ENCODE data around the gene BCLAF1. TPM values are rescaled to one million over a fixed set of nuclear protein-coding genes. Genes with fewer than 3 reads are reported as not detected.

Gene BCLAF1
- total and polyA plus RNA-seq, 2 donors (not counting 3 experiments of a cell fraction or from before 2014, with no cell fraction given), result 23.4 to 151 TPM

- H3K36me3 ChIP-seq (ENCODE audit: control insufficient read depth in 2 of 2, extremely low read depth in 1 of 2, insufficient read depth in 2 of 2, low read length in 2 of 2), result no peaks in the 10 kb centered on the region
- no peak overlapping the region for H2AFZ ChIP-seq (ENCODE audit: low read depth, low read length)
- no peaks in the 10 kb centered on the region for H3K79me2 ChIP-seq (ENCODE audit: control insufficient read depth, insufficient read depth, low read length)
- ChIA-PET CTCF (no interaction called here), POLR2A (no interaction called here)
- no peaks in the 10 kb centered on the region for H3K9me1 ChIP-seq (replicated peaks; ENCODE audit: control insufficient read depth, extremely low read depth, insufficient read depth, low read length)
- no peaks in the 10 kb centered on the region for H3K4me1 ChIP-seq (ENCODE audit: control insufficient read depth, extremely low read depth, insufficient read depth, low read length)
- H3K27ac ChIP-seq (ENCODE audit: insufficient read depth, low read depth, low read length), result no peak overlapping the region
- FAIRE-seq (no peak), DNase-seq (ENCODE audit: low read depth, low spot score) (no peak)
- H3K4me3 ChIP-seq (replicated peaks in 1 of 3; ENCODE audit: insufficient read depth in 1 of 3, low read depth in 1 of 3, low read length in 3 of 3), result no peak overlapping the region
- intact Hi-C loops (cut with micrococcal nuclease), result no loop called here
- no peak overlapping the region for H3K4me2 ChIP-seq (ENCODE audit: insufficient read depth, low read length)
- no peaks in the 10 kb centered on the region for H3K27me3 ChIP-seq (ENCODE audit: control insufficient read depth in 2 of 2, insufficient read depth in 2 of 2, low read length in 2 of 2)
- TF ChIP-seq FOS (IDR thresholded peaks at IDR 0.05; ENCODE audit: borderline replicate concordance, insufficient read depth, low read length) (no peak), POLR2A (IDR thresholded peaks at IDR 0.05; ENCODE audit: low read depth, low read length) (no peak), EZH2 (IDR thresholded peaks at IDR 0.05; ENCODE audit: borderline replicate concordance, low read depth, low read length, severe bottlenecking) (no peak), JUN (IDR thresholded peaks at IDR 0.05; ENCODE audit: borderline replicate concordance, insufficient read depth, insufficient read length, low read depth) (no peak), GATA2 (IDR thresholded peaks at IDR 0.05; ENCODE audit: insufficient read depth, insufficient read length, low read depth, low read length) (no peak), POLR2AphosphoS5 (IDR thresholded peaks at IDR 0.05; ENCODE audit: insufficient read depth, low read depth, low read length) (no peak), MYC (IDR thresholded peaks at IDR 0.05; ENCODE audit: low read depth, low read length) (no peak)
- TF ChIP-seq, protein P1, sequence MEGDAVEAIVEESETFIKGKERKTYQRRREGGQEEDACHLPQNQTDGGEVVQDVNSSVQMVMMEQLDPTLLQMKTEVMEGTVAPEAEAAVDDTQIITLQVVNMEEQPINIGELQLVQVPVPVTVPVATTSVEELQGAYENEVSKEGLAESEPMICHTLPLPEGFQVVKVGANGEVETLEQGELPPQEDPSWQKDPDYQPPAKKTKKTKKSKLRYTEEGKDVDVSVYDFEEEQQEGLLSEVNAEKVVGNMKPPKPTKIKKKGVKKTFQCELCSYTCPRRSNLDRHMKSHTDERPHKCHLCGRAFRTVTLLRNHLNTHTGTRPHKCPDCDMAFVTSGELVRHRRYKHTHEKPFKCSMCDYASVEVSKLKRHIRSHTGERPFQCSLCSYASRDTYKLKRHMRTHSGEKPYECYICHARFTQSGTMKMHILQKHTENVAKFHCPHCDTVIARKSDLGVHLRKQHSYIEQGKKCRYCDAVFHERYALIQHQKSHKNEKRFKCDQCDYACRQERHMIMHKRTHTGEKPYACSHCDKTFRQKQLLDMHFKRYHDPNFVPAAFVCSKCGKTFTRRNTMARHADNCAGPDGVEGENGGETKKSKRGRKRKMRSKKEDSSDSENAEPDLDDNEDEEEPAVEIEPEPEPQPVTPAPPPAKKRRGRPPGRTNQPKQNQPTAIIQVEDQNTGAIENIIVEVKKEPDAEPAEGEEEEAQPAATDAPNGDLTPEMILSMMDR (IDR thresholded peaks at IDR 0.05; ENCODE audit: extremely low read depth in 1 of 2, insufficient read depth in 1 of 2, low read depth in 1 of 2, low read length in 2 of 2), result no peak
- TF ChIP-seq, protein P2, sequence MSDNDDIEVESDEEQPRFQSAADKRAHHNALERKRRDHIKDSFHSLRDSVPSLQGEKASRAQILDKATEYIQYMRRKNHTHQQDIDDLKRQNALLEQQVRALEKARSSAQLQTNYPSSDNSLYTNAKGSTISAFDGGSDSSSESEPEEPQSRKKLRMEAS (IDR thresholded peaks at IDR 0.05; ENCODE audit: insufficient read depth, insufficient read length), result no peak
- dilution Hi-C loops (cut with MboI; ENCODE audit: extremely low pct_ligation_motif_present, low sequenced_read_pairs), result no loop called here
- H4K20me1 ChIP-seq (replicated peaks; ENCODE audit: control insufficient read depth, extremely low read depth, insufficient read depth, low read length), result no peaks in the 10 kb centered on the region
- H3K9me3 ChIP-seq (replicated peaks; ENCODE audit: control insufficient read depth, insufficient read depth, low read length), result no peaks in the 10 kb centered on the region
- no peak overlapping the region for H3K9ac ChIP-seq (replicated peaks; ENCODE audit: extremely low read depth, insufficient read depth, low read length)
- BruUV-seq (replicated peaks), result no TSS peak
These were observed 80.9 kb downstream of the BCLAF1 start for GRCh38 chr6:136208783-136209182.

Small RNA genes within 50 kb of the gene (small RNA-seq; reads per million reads assigned to genes)
- not detected for gene AL023284.1 (ENCODE audit: insufficient read depth, insufficient read length, low read depth, low replicate concordance)

Other genes with a start within 250 kb of the BCLAF1 start
- gene MTFR2, start 39.5 kb downstream of the BCLAF1 start, total RNA-seq, result 7.4 and 7.7 TPM in 2 replicates
- gene MTFR2, start 39.5 kb downstream of the BCLAF1 start, polyA plus RNA-seq, result 7.8 and 8.7 TPM in 2 replicates

All from endothelial cell of umbilical vein (primary cell).